HepG2 (cell line): ENCODE measurements around the gene ETFA. TPM values are rescaled to one million over a fixed set of nuclear protein-coding genes. Genes with fewer than 3 reads are reported as not detected.

ENCODE experiments used
- ATAC-seq: fragments of 200-7000 bp; cut with Tn5 transposase; 3 replicates; pipeline ENCODE4 v1.9.1; 2020; ENCODE audit warnings: mild to moderate bottlenecking, moderate library complexity
- BruUV-seq: library from RNA; stranded (reverse); fragments of 400-500 nt; replicated peaks from 2 replicates; lab custom pipeline; 2021; lab: Mats Ljungman, UMichigan
- CTCF ChIA-PET: fragments of 300-600 bp; formaldehyde crosslinking; extraction: SDS; loops from one replicate; lab custom pipeline; 2021; ENCODE audit warnings: low total read pairs, inconsistent platforms, low intra/inter-chr PET ratio; lab: Yijun Ruan, JAX
- POLR2A ChIA-PET: fragments of 350-600 bp; sonication (Branson Sonifier 250); formaldehyde crosslinking; loops from one replicate; lab custom pipeline; 2020; ENCODE audit warnings: antibody characterized with exemption, inconsistent platforms; lab: Yijun Ruan, JAX
- DNase-seq: peaks from one replicate; pipeline ENCODE4 v3.0.0-alpha.2; 2015; ENCODE audit warnings: low spot score
- FAIRE-seq: peaks from 3 replicates; lab custom pipeline; 2011; peaks lifted over from hg19 to GRCh38; lab: Jason Lieb, UNC
- H2AFZ ChIP-seq: one replicate; pipeline ENCODE4 v1.6.1; 2011; ENCODE audit warnings: low read length, inconsistent platforms
- H3K27ac ChIP-seq: fragments of 300-600 bp; 3 replicates; pipeline ENCODE4 v1.8.0; 2011; ENCODE audit warnings: mixed run types, mild to moderate bottlenecking, mixed read lengths, low read length, inconsistent platforms; ENCODE audit not compliant: insufficient read depth; ENCODE audit errors: extremely low read length
- H3K27me3 ChIP-seq, 2 experiments: fragments of 200-600 bp in 1 of 2; 2 replicates in 1 of 2; 3 replicates in 1 of 2; pipeline versions ENCODE4 v1.6.0 to v1.8.0; 2011; ENCODE audit warnings: low read length in 2 of 2, mild to moderate bottlenecking in 2 of 2, moderate library complexity in 2 of 2, inconsistent platforms in 1 of 2; ENCODE audit not compliant: insufficient read depth in 2 of 2, control insufficient read depth in 1 of 2
- H3K36me3 ChIP-seq, 2 experiments: fragments of 200-600 bp in 1 of 2; replicated peaks in 1 of 2; 2 replicates in 1 of 2; 3 replicates in 1 of 2; pipeline versions ENCODE4 v1.5.1 to v1.8.0; 2011; ENCODE audit warnings: low read length in 2 of 2, inconsistent platforms in 1 of 2; ENCODE audit not compliant: insufficient read depth in 2 of 2, control insufficient read depth in 1 of 2
- H3K4me1 ChIP-seq: 2 replicates; pipeline ENCODE4 v1.5.1; 2012; ENCODE audit warnings: low read length, inconsistent platforms; ENCODE audit not compliant: insufficient read depth
- H3K4me2 ChIP-seq: 2 replicates; pipeline ENCODE4 v1.6.0; 2011; ENCODE audit warnings: low read depth, low read length, inconsistent platforms
- H3K4me3 ChIP-seq, 3 experiments: fragments of 200-600 bp in 1 of 3; sonication (generic), shearing (Covaris generic) in 1 of 3; replicated peaks in 1 of 3; 2 replicates each; pipeline ENCODE4 v1.5.1; 2011 to 2016; ENCODE audit warnings: low read length in 3 of 3, inconsistent platforms in 2 of 3, low read depth in 2 of 3, mild to moderate bottlenecking in 2 of 3, control low read depth in 1 of 3, mixed read lengths in 1 of 3; ENCODE audit not compliant: insufficient read depth in 1 of 3
- H3K79me2 ChIP-seq: one replicate; pipeline ENCODE4 v1.6.1; 2011; ENCODE audit warnings: low read length, inconsistent platforms; ENCODE audit not compliant: insufficient read depth
- H3K9ac ChIP-seq: 2 replicates; pipeline ENCODE4 v1.6.0; 2011; ENCODE audit warnings: mild to moderate bottlenecking, low read depth, low read length, inconsistent platforms; ENCODE audit not compliant: insufficient read depth
- H3K9me3 ChIP-seq: 2 replicates; pipeline ENCODE4 v1.5.1; 2012; ENCODE audit warnings: mild to moderate bottlenecking, low read length
- H4K20me1 ChIP-seq: 2 replicates; pipeline ENCODE4 v1.6.0; 2011; ENCODE audit warnings: inconsistent platforms, mild to moderate bottlenecking, low read length, moderate library complexity; ENCODE audit not compliant: insufficient read depth
- FIP1L1 ChIP-seq: fragments of 200-400 bp; formaldehyde crosslinking; IDR thresholded peaks from 2 replicates; pipeline ENCODE4 v1.6.1; 2018; ENCODE audit warnings: low read depth, mild to moderate bottlenecking, low read length, moderate library complexity, borderline replicate concordance; ENCODE audit not compliant: insufficient read depth
- RFX3 ChIP-seq: IDR thresholded peaks from 2 replicates; pipeline ENCODE4 v1.6.1; 2016; ENCODE audit warnings: missing biosample characterization, missing genetic modification reagents
- ZFAT ChIP-seq: sonication (generic); formaldehyde crosslinking; conservative IDR thresholded peaks from 2 replicates; pipeline ENCODE4 v1.8.1; 2023; ENCODE audit warnings: missing genetic modification reagents, inconsistent platforms
- ZNF10 ChIP-seq: sonication (generic); formaldehyde crosslinking; IDR thresholded peaks from 2 replicates; pipeline ENCODE4 v1.4.0; 2020; ENCODE audit warnings: mild to moderate bottlenecking, low read depth, missing genetic modification reagents, borderline replicate concordance
- ZNF33B ChIP-seq: sonication (generic); formaldehyde crosslinking; IDR thresholded peaks from 2 replicates; pipeline ENCODE4 v1.5.1; 2020; ENCODE audit warnings: mild to moderate bottlenecking, missing genetic modification reagents
- ZNF597 ChIP-seq: sonication (generic); formaldehyde crosslinking; IDR thresholded peaks from 2 replicates; pipeline ENCODE4 v1.5.0; 2020; ENCODE audit warnings: missing genetic modification reagents
- ZNF598 ChIP-seq: sonication (generic); formaldehyde crosslinking; IDR thresholded peaks from 2 replicates; pipeline ENCODE4 v1.5.1; 2020; ENCODE audit warnings: mild to moderate bottlenecking, missing genetic modification reagents, borderline replicate concordance
- WGBS: methylation state at CpG from one replicate; pipeline ENCODE4 v1.1.6; 2017; ENCODE audit warnings: low lambda C conversion rate; 5-methylcytosine and 5-hydroxymethylcytosine counted together
- in situ Hi-C: cut with HindIII; loops from 2 replicates; pipeline ENCODE4 v1.10.0; 2017; ENCODE audit warnings: low pct_unique_long_range_greater_than_20kb; ENCODE audit not compliant: extremely low pct_ligation_motif_present
- intact Hi-C: fragments of 100-400 bp; cut with micrococcal nuclease; formaldehyde crosslinking; loops from one replicate; pipeline ENCODE4 v1.10.0; 2022; ENCODE audit not compliant: unreplicated experiment
- polyA plus RNA-seq, 8 experiments: library from polyadenylated mRNA; depleted of rRNA in 3 of 8; stranded (reverse) in 7 of 8; unstranded in 1 of 8; fragments of >200 nt; fragmentation: Illumina TruSeq in 4 of 8; extraction: Trizol in 4 of 8; gene quantifications; 2 replicates each; pipeline versions ENCODE4 v1.2.1 to v1.2.3, GENCODE V29; 2011 to 2016; ENCODE audit warnings: low read depth in 4 of 8, missing spikeins in 1 of 8, mixed read lengths in 1 of 8; ENCODE audit not compliant: insufficient read depth in 1 of 8
- total RNA-seq, 5 experiments: library from RNA; depleted of rRNA; stranded (reverse); fragments of >200 nt; fragmentation: Illumina TruSeq; extraction: Trizol; gene quantifications; 2 replicates each; pipeline ENCODE4 v1.2.3, GENCODE V29; 2016; ENCODE audit warnings: low read depth in 1 of 5
- TF ChIP-seq, protein P1 (sequence below): sonication (generic); formaldehyde crosslinking; IDR thresholded peaks from 2 replicates; pipeline ENCODE4 v1.8.0; 2022; ENCODE audit warnings: mild to moderate bottlenecking, missing genetic modification reagents, moderate library complexity
- TF ChIP-seq, protein P2 (sequence below): sonication (generic); formaldehyde crosslinking; IDR thresholded peaks from 2 replicates; pipeline ENCODE4 v1.5.0; 2020; ENCODE audit warnings: mild to moderate bottlenecking, missing genetic modification reagents

Gene ETFA
- total and polyA plus RNA-seq, 2 of the 13 experiments (the other 11 are each of a cell fraction or from before 2014, with no cell fraction given), result 291 to 396 TPM

GRCh38 chr15:76184650-76185035 is 126.6 kb downstream of the ETFA start:
- TF ChIP-seq ZNF33B (CRISPR knock-in tag) (no peak), ZNF598 (CRISPR knock-in tag) (no peak), ZNF10 (no peak), FIP1L1 (no peak), ZFAT (no peak), ZNF597 (CRISPR knock-in tag) (no peak), RFX3 (CRISPR knock-in tag) (no peak)
- TF ChIP-seq, protein P1, sequence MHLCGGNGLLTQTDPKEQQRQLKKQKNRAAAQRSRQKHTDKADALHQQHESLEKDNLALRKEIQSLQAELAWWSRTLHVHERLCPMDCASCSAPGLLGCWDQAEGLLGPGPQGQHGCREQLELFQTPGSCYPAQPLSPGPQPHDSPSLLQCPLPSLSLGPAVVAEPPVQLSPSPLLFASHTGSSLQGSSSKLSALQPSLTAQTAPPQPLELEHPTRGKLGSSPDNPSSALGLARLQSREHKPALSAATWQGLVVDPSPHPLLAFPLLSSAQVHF (CRISPR knock-in tag), result no peak
- TF ChIP-seq, protein P2, sequence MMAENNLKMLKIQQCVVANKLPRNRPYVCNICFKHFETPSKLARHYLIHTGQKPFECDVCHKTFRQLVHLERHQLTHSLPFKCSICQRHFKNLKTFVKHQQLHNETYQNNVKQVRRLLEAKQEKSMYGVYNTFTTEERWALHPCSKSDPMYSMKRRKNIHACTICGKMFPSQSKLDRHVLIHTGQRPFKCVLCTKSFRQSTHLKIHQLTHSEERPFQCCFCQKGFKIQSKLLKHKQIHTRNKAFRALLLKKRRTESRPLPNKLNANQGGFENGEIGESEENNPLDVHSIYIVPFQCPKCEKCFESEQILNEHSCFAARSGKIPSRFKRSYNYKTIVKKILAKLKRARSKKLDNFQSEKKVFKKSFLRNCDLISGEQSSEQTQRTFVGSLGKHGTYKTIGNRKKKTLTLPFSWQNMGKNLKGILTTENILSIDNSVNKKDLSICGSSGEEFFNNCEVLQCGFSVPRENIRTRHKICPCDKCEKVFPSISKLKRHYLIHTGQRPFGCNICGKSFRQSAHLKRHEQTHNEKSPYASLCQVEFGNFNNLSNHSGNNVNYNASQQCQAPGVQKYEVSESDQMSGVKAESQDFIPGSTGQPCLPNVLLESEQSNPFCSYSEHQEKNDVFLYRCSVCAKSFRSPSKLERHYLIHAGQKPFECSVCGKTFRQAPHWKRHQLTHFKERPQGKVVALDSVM (CRISPR knock-in tag), result no peak
- no TSS peak for BruUV-seq
- ATAC-seq (no peak), FAIRE-seq (no peak), DNase-seq (no peak)
- Histone ChIP-seq H4K20me1 (no peaks in the 10 kb centered on the region), H3K27me3 (peaks cover 2 to 26% of the 10 kb centered on the region in 2 experiments; a peak in 4 of 5 replicates), H3K4me3 (no peak overlapping the region), H3K79me2 (no peaks in the 10 kb centered on the region), H2AFZ (no peak overlapping the region), H3K4me2 (no peak overlapping the region), H3K4me1 (peaks cover 17% of the 10 kb centered on the region; the same call in 1 of the 2 replicates), H3K36me3 (no peaks in the 10 kb centered on the region), H3K9me3 (no peaks in the 10 kb centered on the region), H3K9ac (no peak overlapping the region), H3K27ac (no peak overlapping the region)
- POLR2A ChIA-PET, result interaction anchor here (2.4 kb wide), 1 partner anchor 151 kb away, joined by 12 read pairs; the partner anchor contains the start of gene ISL2
- WGBS, result 71% methylated on average over 9 of the region's 13 CpGs
- CTCF ChIA-PET, result no interaction called here
- intact Hi-C loops, result no loop called here
- in situ Hi-C loops, result no loop called here
